Aorta (tissue), 5 donors: ENCODE results near the gene FOXF2. TPM values are rescaled to one million over a fixed set of nuclear protein-coding genes. Genes with fewer than 3 reads are reported as not detected.
A peak's percentile ranks its signal among the peaks of the same experiment; 100 is the strongest.

ENCODE experiments used
- ATAC-seq: fragments of 200-7000 bp; cut with Tn5 transposase; one replicate; pipeline ENCODE4 v1.9.1; 2022; ENCODE audit warnings: moderate library complexity; ENCODE audit not compliant: low FRiP score
- DNase-seq, 2 donors: peaks; one replicate each; pipeline ENCODE4 v3.0.0-alpha.2; 2020
- H3K27ac ChIP-seq, 2 donors: one replicate each; pipeline ENCODE4 v1.5.1; 2013; ENCODE audit warnings: low read length in 2 of 2, mild to moderate bottlenecking in 2 of 2, moderate library complexity in 2 of 2, control low read depth in 1 of 2, inconsistent platforms in 1 of 2, low read depth in 1 of 2
- H3K27me3 ChIP-seq, 2 donors: one replicate each; pipeline ENCODE4 v1.6.1; 2013; ENCODE audit warnings: control low read depth in 1 of 2, low read length in 1 of 2, mild to moderate bottlenecking in 1 of 2, moderate library complexity in 1 of 2; ENCODE audit not compliant: insufficient read depth in 2 of 2, control insufficient read depth in 1 of 2
- H3K36me3 ChIP-seq, 2 donors: one replicate each; pipeline ENCODE4 v1.6.1; 2013; ENCODE audit warnings: control low read depth in 1 of 2, low read length in 1 of 2, mild to moderate bottlenecking in 1 of 2; ENCODE audit not compliant: insufficient read depth in 2 of 2, control insufficient read depth in 1 of 2
- H3K4me1 ChIP-seq, 2 donors: one replicate each; pipeline ENCODE4 v1.6.1; 2013; ENCODE audit warnings: low read length in 2 of 2, control low read depth in 1 of 2, mild to moderate bottlenecking in 1 of 2, moderate library complexity in 1 of 2; ENCODE audit not compliant: insufficient read depth in 2 of 2, control insufficient read depth in 1 of 2
- H3K4me3 ChIP-seq, 2 donors: one replicate each; pipeline ENCODE4 v1.5.1; 2013; ENCODE audit warnings: low read length in 2 of 2, control low read depth in 1 of 2, mild to moderate bottlenecking in 1 of 2
- H3K9me3 ChIP-seq: one replicate; pipeline ENCODE4 v1.6.1; 2013; ENCODE audit warnings: mild to moderate bottlenecking, low read length; ENCODE audit not compliant: control insufficient read depth
- WGBS, 2 donors: extraction: QIAGEN DNeasy Blood & Tissue Kit; methylation state at CpG; one replicate each; pipeline ENCODE4 v1.1.7; 2013; 5-methylcytosine and 5-hydroxymethylcytosine counted together
- intact Hi-C, 2 donors: fragments of 100-400 bp; cut with DNase I; formaldehyde crosslinking; loops; one replicate each; pipeline versions ENCODE4 v1.14.2 to v1.15.0; 2022
- polyA plus RNA-seq, 2 donors: library from polyadenylated mRNA; stranded (reverse); fragments of 200-250 nt; gene quantifications; one replicate each; pipeline ENCODE4 v1.2.3, GENCODE V29; 2013
- total RNA-seq, 2 donors: library from RNA; stranded (reverse); fragmentation: NEBNext Ultra II Directional; extraction: Animal tissue kit (Norgen Biotek cat#: 25700); gene quantifications; one replicate each; pipeline ENCODE4 v1.2.1, GENCODE V29; 2021
- donor health status: healthy with polysubstance abuse.
- donor health status: Bipolar disorder and iron deficiency.
- donor health status: DM: no; HTN: no; CAD: no.
- donor health status: DM: no; HTN: no; CAD: no.
- donor health status: DM: yes; HTN: yes; CAD: no.

FOXF2 gene
- total and polyA plus RNA-seq, 4 donors: 0.52 to 0.69 TPM; not detected in 2

GRCh38 chr6:1393641-1394283, 4.4 kb downstream of the FOXF2 start:
- Histone ChIP-seq H3K36me3 (no peaks in the 10 kb centered on the region), H3K4me3 (peak overlapping the region in 1 of 2 donors; percentile 20), H3K27me3 (peaks cover 0 to 2% of the 10 kb centered on the region in 2 donors), H3K4me1 (no peaks in the 10 kb centered on the region), H3K27ac (no peak overlapping the region), H3K9me3 (no peaks in the 10 kb centered on the region)
- DNase-seq (no peak), ATAC-seq (no peak)
- WGBS, 2 donors: 12% methylated on average over 45 to 47 of the region's 47 CpGs
- intact Hi-C loops: no loop called here

GRCh38 chr6:1394514-1395463, 5.4 kb downstream of the FOXF2 start:
- no peak overlapping the region for H3K27ac ChIP-seq
- H3K4me3 ChIP-seq: no peak overlapping the region
- intact Hi-C loops: loop anchor here (5.0 kb wide), 2 partner anchors 597 to 802 kb away; no protein-coding TSS in a partner anchor
- no peaks in the 10 kb centered on the region for H3K36me3 ChIP-seq
- ATAC-seq (no peak), DNase-seq (no peak)
- H3K9me3 ChIP-seq: no peaks in the 10 kb centered on the region
- 66 to 67% methylated on average over 21 of the region's 21 CpGs for WGBS, 2 donors
- H3K4me1 ChIP-seq: no peaks in the 10 kb centered on the region
- peaks cover 0 to 2% of the 10 kb centered on the region in 2 donors for H3K27me3 ChIP-seq

- Histone ChIP-seq H3K9me3 (no peaks in the 10 kb centered on the region), H3K27ac (no peak overlapping the region), H3K4me1 (no peaks in the 10 kb centered on the region), H3K36me3 (no peaks in the 10 kb centered on the region), H3K27me3 (peaks cover 0 to 2% of the 10 kb centered on the region in 2 donors), H3K4me3 (no peak overlapping the region)
- intact Hi-C loops: loop anchor here (5.0 kb wide), 2 partner anchors 598 to 803 kb away; no protein-coding TSS in a partner anchor
- WGBS, 2 donors: 59 to 63% methylated on average over 4 of the region's 4 CpGs
- no peak for ATAC-seq
- no peak for DNase-seq
Measured at GRCh38 chr6:1395506-1395905, 6.1 kb downstream of the FOXF2 start.

- ATAC-seq: no peak
- Histone ChIP-seq H3K4me3 (no peak overlapping the region), H3K27me3 (peaks cover 0 to 2% of the 10 kb centered on the region in 2 donors), H3K4me1 (no peaks in the 10 kb centered on the region), H3K9me3 (no peaks in the 10 kb centered on the region), H3K27ac (no peak overlapping the region), H3K36me3 (no peaks in the 10 kb centered on the region)
- WGBS, 2 donors: 75 to 76% methylated on average over 15 of the region's 15 CpGs
- DNase-seq: no peak
- intact Hi-C loops: loop anchor here (5.0 kb wide), 2 partner anchors 599 to 804 kb away; no protein-coding TSS in a partner anchor
Measured at GRCh38 chr6:1395941-1396908, 6.8 kb downstream of the FOXF2 start.

DNA sequence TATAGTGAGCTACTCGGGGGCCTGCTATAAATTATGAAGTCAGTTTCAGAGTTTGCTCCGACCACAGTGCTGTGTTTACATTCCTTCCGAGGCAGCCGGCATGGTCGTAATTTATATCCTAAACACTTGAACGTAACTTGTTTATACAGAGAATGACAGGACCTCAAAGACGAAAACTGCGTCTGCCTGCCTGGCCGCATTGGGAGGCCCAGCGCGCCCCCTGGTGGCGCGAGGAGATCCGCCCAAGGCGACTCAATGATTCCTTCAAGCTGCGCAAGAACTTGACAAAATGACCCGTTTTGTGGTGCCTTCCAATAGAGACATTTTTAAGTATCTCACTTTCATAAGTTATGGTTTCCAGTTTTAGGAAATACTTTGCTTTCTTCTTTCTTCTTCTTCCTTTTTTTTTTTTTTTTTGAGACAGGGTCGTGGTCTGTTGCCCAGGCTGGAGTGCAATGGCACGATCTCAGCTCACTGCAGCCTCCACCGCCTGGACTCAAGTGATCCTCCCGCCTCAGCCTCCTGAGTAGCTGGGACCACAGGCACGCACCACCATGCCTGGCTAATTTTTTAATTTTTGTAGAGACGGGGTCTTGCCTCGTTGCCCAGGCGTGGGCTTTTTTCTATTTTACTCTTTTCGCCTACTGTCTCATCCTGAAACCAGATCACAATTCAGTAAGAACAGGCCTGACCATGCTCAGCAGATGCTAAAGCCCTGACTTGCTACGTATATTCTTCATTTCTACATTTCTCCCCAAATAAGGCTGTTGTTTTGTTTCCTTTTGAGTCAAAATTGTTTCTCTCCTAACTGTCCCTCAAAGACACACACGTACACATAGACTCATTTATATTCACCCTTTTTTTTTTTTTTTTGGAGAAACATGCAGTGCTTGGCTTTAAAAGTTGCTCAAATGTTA, 7.8 kb downstream of the FOXF2 start:
- Histone ChIP-seq H3K4me3 (no peak overlapping the region), H3K27me3 (peaks cover 0 to 2% of the 10 kb centered on the region in 2 donors), H3K4me1 (no peaks in the 10 kb centered on the region), H3K9me3 (no peaks in the 10 kb centered on the region), H3K36me3 (no peaks in the 10 kb centered on the region), H3K27ac (no peak overlapping the region)
- ATAC-seq: no peak
- intact Hi-C loops: loop anchor here (5.0 kb wide), 2 partner anchors 600 to 805 kb away; no protein-coding TSS in a partner anchor
- WGBS, 2 donors: 29 to 30% methylated on average over 28 of the region's 28 CpGs
- DNase-seq: peak in 1 of 2 donors; percentile 88

GRCh38 chr6:1399085-1399780, 9.9 kb downstream of the FOXF2 start:
- Histone ChIP-seq H3K4me1 (no peaks in the 10 kb centered on the region), H3K9me3 (no peaks in the 10 kb centered on the region), H3K27me3 (peaks cover 0 to 2% of the 10 kb centered on the region in 2 donors), H3K27ac (no peak overlapping the region), H3K36me3 (no peaks in the 10 kb centered on the region), H3K4me3 (no peak overlapping the region)
- WGBS, 2 donors: 25 to 34% methylated on average over 3 of the region's 3 CpGs
- intact Hi-C loops: loop anchor here (5.0 kb wide), 2 partner anchors 602 to 807 kb away; no protein-coding TSS in a partner anchor
- no peak for ATAC-seq
- no peak for DNase-seq

DNA sequence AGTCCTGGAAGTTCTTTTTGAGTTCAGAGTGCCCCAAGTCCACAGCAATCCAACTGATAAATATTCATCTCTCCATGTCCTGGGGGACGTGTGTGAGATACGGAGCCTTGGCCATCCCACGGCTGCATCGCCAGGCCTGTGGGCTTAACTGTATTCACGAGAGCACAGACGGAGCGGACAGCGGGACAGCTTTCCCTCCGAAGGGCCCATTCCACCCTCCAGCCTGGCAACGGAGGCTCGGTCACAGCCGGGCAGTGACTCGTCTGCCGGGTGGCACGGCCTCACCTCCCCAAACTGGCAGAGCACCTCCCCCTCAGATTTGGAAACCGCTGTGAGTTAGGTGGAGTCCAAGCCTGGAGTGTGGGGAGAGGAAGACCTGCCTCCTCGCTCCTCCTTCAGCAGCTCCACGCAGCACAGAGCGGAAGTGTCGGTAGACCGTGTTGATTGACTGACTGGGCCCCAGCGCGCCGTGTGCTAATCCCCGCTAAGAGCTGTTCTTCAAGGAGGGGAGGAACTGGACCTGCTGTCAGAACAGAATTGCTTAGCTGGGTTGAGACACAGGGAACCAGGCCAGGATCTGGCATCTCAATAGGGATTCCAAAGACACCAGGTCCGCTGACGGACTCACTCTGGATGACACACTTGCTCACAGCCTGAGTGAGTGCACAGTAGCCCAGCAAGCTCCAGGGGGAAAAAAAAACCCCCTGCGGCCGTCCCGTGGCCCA, 10.9 kb downstream of the FOXF2 start:
- no peaks in the 10 kb centered on the region for H3K36me3 ChIP-seq
- H3K4me3 ChIP-seq: no peak overlapping the region
- 87 to 93% methylated on average over 30 of the region's 30 CpGs for whole genome bisulfite sequencing, 2 donors
- H3K9me3 ChIP-seq: no peaks in the 10 kb centered on the region
- DNase-seq (no peak), ATAC-seq (no peak)
- intact Hi-C loops: no loop called here
- no peaks in the 10 kb centered on the region for H3K4me1 ChIP-seq
- no peaks in the 10 kb centered on the region for H3K27me3 ChIP-seq
- no peak overlapping the region for H3K27ac ChIP-seq
